ENCODE results near the gene ENDOG.

Gene ENDOG

GRCh38 chr9:128829477-128830251 is 11.4 kb downstream of the ENDOG start, which contains the start of gene SPOUT1:
SPOUT1 (minus strand) TSS chr9:128829794; CDS start chr9:128829780, 14 bp downstream.
- Histone ChIP-seq H3K36me3 (ENCODE audit: insufficient read depth, insufficient read length, low read length) (peaks cover 71% of the 10 kb centered on the region), H3K4me3 (ENCODE audit: insufficient read length, low read depth) (peak within 1 kb of the TSS; percentile 92), H3K9ac (ENCODE audit: insufficient read length, low read depth) (peak within 1 kb of the TSS; percentile 98), H3K9me3 (ENCODE audit: insufficient read depth, low read length) (no peaks in the 10 kb centered on the region), H3K27me3 (ENCODE audit: insufficient read depth, insufficient read length) (no peaks in the 10 kb centered on the region), H3K4me1 (ENCODE audit: insufficient read depth, insufficient read length) (peaks cover 14% of the 10 kb centered on the region)
- no peak for TF ChIP-seq ZNF274 (IDR thresholded peaks at IDR 0.05; ENCODE audit: low read depth, low read length)
- TF ChIP-seq YY1 (IDR thresholded peaks at IDR 0.05; ENCODE audit: insufficient read depth, insufficient read length), result peak; percentile 77
- peak; percentile 90 for DNase-seq (ENCODE audit: low read depth, low spot score)

GRCh38 chr9:128833696-128834095 is 15.4 kb downstream of the ENDOG start:
- H3K4me3 ChIP-seq (ENCODE audit: insufficient read length, low read depth), result no peak overlapping the region
- H3K36me3 ChIP-seq (ENCODE audit: insufficient read depth, insufficient read length, low read length), result peaks cover 63% of the 10 kb centered on the region

GRCh38 chr9:128835246-128836210 is 17.2 kb downstream of the ENDOG start:
- Histone ChIP-seq H3K36me3 (ENCODE audit: insufficient read depth, insufficient read length, low read length) (peaks cover 72% of the 10 kb centered on the region), H3K9me3 (ENCODE audit: insufficient read depth, low read length) (no peaks in the 10 kb centered on the region), H3K9ac (ENCODE audit: insufficient read length, low read depth) (no peak overlapping the region), H3K4me3 (ENCODE audit: insufficient read length, low read depth) (no peak overlapping the region), H3K4me1 (ENCODE audit: insufficient read depth, insufficient read length) (no peaks in the 10 kb centered on the region), H3K27me3 (ENCODE audit: insufficient read depth, insufficient read length) (no peaks in the 10 kb centered on the region)
- DNase-seq (ENCODE audit: low read depth, low spot score), result no peak
- no peak for TF ChIP-seq ZNF274 (IDR thresholded peaks at IDR 0.05; ENCODE audit: low read depth, low read length)

More at GRCh38 chr9:128833696-128834095, 15.4 kb downstream of the ENDOG start:
- Histone ChIP-seq H3K9me3 (ENCODE audit: insufficient read depth, low read length) (no peaks in the 10 kb centered on the region), H3K9ac (ENCODE audit: insufficient read length, low read depth) (no peak overlapping the region), H3K4me1 (ENCODE audit: insufficient read depth, insufficient read length) (no peaks in the 10 kb centered on the region), H3K27me3 (ENCODE audit: insufficient read depth, insufficient read length) (no peaks in the 10 kb centered on the region)
- no peak for TF ChIP-seq ZNF274 (IDR thresholded peaks at IDR 0.05; ENCODE audit: low read depth, low read length)
- no peak for TF ChIP-seq YY1 (IDR thresholded peaks at IDR 0.05; ENCODE audit: insufficient read depth, insufficient read length)
- TF ChIP-seq SUZ12 (IDR thresholded peaks at IDR 0.05; ENCODE audit: extremely low read depth, insufficient read depth, insufficient read length), result no peak
- no peak for DNase-seq (ENCODE audit: low read depth, low spot score)

- Histone ChIP-seq H3K36me3 (ENCODE audit: insufficient read depth, insufficient read length, low read length) (peaks cover 75% of the 10 kb centered on the region), H3K9ac (ENCODE audit: insufficient read length, low read depth) (no peak overlapping the region), H3K27me3 (ENCODE audit: insufficient read depth, insufficient read length) (no peaks in the 10 kb centered on the region), H3K4me1 (ENCODE audit: insufficient read depth, insufficient read length) (no peaks in the 10 kb centered on the region), H3K9me3 (ENCODE audit: insufficient read depth, low read length) (no peaks in the 10 kb centered on the region), H3K4me3 (ENCODE audit: insufficient read length, low read depth) (no peak overlapping the region)
- DNase-seq (ENCODE audit: low read depth, low spot score), result no peak
- no peak for TF ChIP-seq YY1 (IDR thresholded peaks at IDR 0.05; ENCODE audit: insufficient read depth, insufficient read length)
- no peak for TF ChIP-seq SUZ12 (IDR thresholded peaks at IDR 0.05; ENCODE audit: extremely low read depth, insufficient read depth, insufficient read length)
- TF ChIP-seq ZNF274 (IDR thresholded peaks at IDR 0.05; ENCODE audit: low read depth, low read length), result no peak
These were observed 18.3 kb downstream of the ENDOG start for GRCh38 chr9:128836509-128837145.

DNA sequence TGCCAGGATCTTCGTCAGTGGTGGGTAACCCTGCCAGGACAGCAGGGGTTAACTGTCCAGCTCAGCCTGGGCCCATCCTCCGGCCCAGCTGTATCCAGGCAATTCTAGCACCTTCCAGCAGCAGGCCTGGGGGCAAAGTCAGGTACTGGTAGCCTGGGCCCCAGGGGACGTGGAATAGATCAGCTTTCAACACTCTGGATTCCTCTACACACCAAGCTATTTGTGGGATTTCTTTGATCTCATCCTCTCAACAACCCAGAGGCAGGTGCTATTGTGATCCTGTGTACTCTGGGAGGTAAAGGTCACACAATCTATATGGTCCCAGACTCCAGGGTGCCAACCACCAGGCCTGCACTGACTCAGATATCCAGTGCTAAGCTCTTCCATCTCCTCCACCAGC is 20.0 kb downstream of the ENDOG start:
- Histone ChIP-seq H3K9me3 (ENCODE audit: insufficient read depth, low read length) (no peaks in the 10 kb centered on the region), H3K9ac (ENCODE audit: insufficient read length, low read depth) (no peak overlapping the region), H3K4me3 (ENCODE audit: insufficient read length, low read depth) (no peak overlapping the region), H3K4me1 (ENCODE audit: insufficient read depth, insufficient read length) (no peaks in the 10 kb centered on the region), H3K27me3 (ENCODE audit: insufficient read depth, insufficient read length) (no peaks in the 10 kb centered on the region), H3K36me3 (ENCODE audit: insufficient read depth, insufficient read length, low read length) (peaks cover 73% of the 10 kb centered on the region)
- TF ChIP-seq ZNF274 (IDR thresholded peaks at IDR 0.05; ENCODE audit: low read depth, low read length) (no peak), YY1 (IDR thresholded peaks at IDR 0.05; ENCODE audit: insufficient read depth, insufficient read length) (no peak), SUZ12 (IDR thresholded peaks at IDR 0.05; ENCODE audit: extremely low read depth, insufficient read depth, insufficient read length) (no peak)
- no peak for DNase-seq (ENCODE audit: low read depth, low spot score)

GRCh38 chr9:128840524-128840923 is 22.2 kb downstream of the ENDOG start:
- Histone ChIP-seq H3K4me3 (ENCODE audit: insufficient read length, low read depth) (no peak overlapping the region), H3K9ac (ENCODE audit: insufficient read length, low read depth) (no peak overlapping the region), H3K36me3 (ENCODE audit: insufficient read depth, insufficient read length, low read length) (peaks cover 69% of the 10 kb centered on the region), H3K4me1 (ENCODE audit: insufficient read depth, insufficient read length) (peaks cover 2% of the 10 kb centered on the region), H3K27me3 (ENCODE audit: insufficient read depth, insufficient read length) (no peaks in the 10 kb centered on the region), H3K9me3 (ENCODE audit: insufficient read depth, low read length) (no peaks in the 10 kb centered on the region)
- TF ChIP-seq SUZ12 (IDR thresholded peaks at IDR 0.05; ENCODE audit: extremely low read depth, insufficient read depth, insufficient read length) (no peak), ZNF274 (IDR thresholded peaks at IDR 0.05; ENCODE audit: low read depth, low read length) (no peak), YY1 (IDR thresholded peaks at IDR 0.05; ENCODE audit: insufficient read depth, insufficient read length) (no peak)
- DNase-seq (ENCODE audit: low read depth, low spot score), result no peak
